Spinal cord (tissue), 10 donors: ENCODE measurements around the gene RELCH. TPM values are rescaled to one million over a fixed set of nuclear protein-coding genes. Genes with fewer than 3 reads are reported as not detected.

Experiments
- DNase-seq, 6 donors: peaks; one replicate each; pipeline versions ENCODE4 v3.0.0 to v3.0.0-alpha.2; 2013 to 2015; ENCODE audit warnings: low spot score in 6 of 6, low read depth in 4 of 6
- H3K27ac ChIP-seq: one replicate; pipeline ENCODE4 v1.5.1; 2013; ENCODE audit warnings: low read depth, low read length, control low read depth
- H3K27me3 ChIP-seq: one replicate; pipeline ENCODE4 v1.6.1; 2013; ENCODE audit warnings: low read length; ENCODE audit not compliant: control insufficient read depth, insufficient read depth
- H3K36me3 ChIP-seq: one replicate; pipeline ENCODE4 v1.6.1; 2013; ENCODE audit warnings: low read length; ENCODE audit not compliant: control insufficient read depth, insufficient read depth
- H3K4me1 ChIP-seq: one replicate; pipeline ENCODE4 v1.6.1; 2013; ENCODE audit warnings: low read length; ENCODE audit not compliant: control insufficient read depth, insufficient read depth
- H3K4me3 ChIP-seq: one replicate; pipeline ENCODE4 v1.5.1; 2013; ENCODE audit warnings: low read depth, low read length, control low read depth
- H3K9me3 ChIP-seq: one replicate; pipeline ENCODE4 v1.6.1; 2013; ENCODE audit warnings: low read length; ENCODE audit not compliant: control insufficient read depth, insufficient read depth
- WGBS: methylation state at CpG from one replicate; pipeline ENCODE4 v1.1.5; 2013; ENCODE audit warnings: missing lambda C conversion rate; ENCODE audit not compliant: insufficient coverage; 5-methylcytosine and 5-hydroxymethylcytosine counted together
- long read RNA-seq, 4 donors: transcript quantifications; one replicate each; lab custom pipeline, GENCODE V29; 2026
- polyA plus RNA-seq, 2 donors: library from polyadenylated mRNA; unstranded; fragments of 120-200 nt; gene quantifications; one replicate each; pipeline ENCODE4 v1.2.1, GENCODE V29; 2013; ENCODE audit not compliant: insufficient read length in 2 of 2
- total RNA-seq, 2 donors: library from RNA; depleted of rRNA in 1 of 2; stranded (reverse); fragments of 120-200 nt in 1 of 2; fragments of >200 nt in 1 of 2; gene quantifications; one replicate each; pipeline versions ENCODE4 v1.2.3 to v1.2.4, GENCODE V29; 2013 to 2014
- donor health status: healthy.

Gene RELCH, protein sequence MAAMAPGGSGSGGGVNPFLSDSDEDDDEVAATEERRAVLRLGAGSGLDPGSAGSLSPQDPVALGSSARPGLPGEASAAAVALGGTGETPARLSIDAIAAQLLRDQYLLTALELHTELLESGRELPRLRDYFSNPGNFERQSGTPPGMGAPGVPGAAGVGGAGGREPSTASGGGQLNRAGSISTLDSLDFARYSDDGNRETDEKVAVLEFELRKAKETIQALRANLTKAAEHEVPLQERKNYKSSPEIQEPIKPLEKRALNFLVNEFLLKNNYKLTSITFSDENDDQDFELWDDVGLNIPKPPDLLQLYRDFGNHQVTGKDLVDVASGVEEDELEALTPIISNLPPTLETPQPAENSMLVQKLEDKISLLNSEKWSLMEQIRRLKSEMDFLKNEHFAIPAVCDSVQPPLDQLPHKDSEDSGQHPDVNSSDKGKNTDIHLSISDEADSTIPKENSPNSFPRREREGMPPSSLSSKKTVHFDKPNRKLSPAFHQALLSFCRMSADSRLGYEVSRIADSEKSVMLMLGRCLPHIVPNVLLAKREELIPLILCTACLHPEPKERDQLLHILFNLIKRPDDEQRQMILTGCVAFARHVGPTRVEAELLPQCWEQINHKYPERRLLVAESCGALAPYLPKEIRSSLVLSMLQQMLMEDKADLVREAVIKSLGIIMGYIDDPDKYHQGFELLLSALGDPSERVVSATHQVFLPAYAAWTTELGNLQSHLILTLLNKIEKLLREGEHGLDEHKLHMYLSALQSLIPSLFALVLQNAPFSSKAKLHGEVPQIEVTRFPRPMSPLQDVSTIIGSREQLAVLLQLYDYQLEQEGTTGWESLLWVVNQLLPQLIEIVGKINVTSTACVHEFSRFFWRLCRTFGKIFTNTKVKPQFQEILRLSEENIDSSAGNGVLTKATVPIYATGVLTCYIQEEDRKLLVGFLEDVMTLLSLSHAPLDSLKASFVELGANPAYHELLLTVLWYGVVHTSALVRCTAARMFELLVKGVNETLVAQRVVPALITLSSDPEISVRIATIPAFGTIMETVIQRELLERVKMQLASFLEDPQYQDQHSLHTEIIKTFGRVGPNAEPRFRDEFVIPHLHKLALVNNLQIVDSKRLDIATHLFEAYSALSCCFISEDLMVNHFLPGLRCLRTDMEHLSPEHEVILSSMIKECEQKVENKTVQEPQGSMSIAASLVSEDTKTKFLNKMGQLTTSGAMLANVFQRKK
- total RNA-seq: 10 to 100 TPM; 34.7 to 76.3 TPM
- 10 to 100 TPM; 29.5 to 34.8 TPM for polyA plus RNA-seq
- long read RNA-seq, donor 1: 0 reads
- long read RNA-seq, donor 2, partial matches to known transcripts: 8 of 8 reads
- long read RNA-seq, donor 2, other reads (novel, unspliced or antisense): 0 of 8 reads
- long read RNA-seq, donor 3: 0 reads
- long read RNA-seq, donor 4: 0 reads

DNA sequence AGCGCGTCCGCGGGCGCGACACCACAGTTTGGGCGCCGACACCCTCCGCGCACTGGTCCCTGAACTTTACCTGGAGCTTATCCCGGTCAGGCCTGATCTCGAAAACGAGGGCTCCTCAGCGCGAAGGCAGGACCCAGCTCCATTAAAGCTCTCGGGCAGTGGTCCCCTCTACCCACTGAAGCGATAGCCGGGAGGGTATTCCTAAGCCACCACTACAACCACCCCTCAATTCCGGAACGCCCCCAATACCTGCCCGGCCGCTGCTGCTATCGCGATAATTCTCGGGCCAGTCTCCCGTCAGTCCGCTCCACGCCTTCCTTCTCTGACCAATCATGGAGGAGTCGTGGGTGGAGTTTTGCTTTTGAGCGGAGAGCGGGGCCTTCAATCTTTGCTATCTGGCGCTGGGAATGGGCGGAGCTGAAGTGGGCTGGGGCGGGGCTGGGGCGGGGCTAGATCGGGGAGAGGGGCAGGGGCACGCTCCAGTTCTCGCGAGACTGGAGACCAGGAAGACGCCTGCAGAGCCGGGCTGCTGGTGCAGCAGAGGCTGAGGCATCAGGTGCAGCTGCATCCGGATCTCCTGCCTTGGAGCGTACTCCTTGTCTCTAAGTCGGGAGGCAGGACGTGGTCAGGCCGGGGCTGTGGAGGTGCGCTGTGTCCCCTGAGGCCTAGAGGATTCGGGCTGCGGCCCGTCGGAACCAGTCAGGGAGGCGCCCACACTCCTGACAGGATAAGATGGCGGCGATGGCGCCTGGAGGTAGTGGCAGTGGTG is at the start of gene RELCH, which contains the start of gene PIGN:
RELCH (plus strand) TSS at position 482 of the 769 bp plus-strand sequence; CDS start at position 733, 251 bp downstream.
PIGN (minus strand) TSS at position 283 of the 769 bp plus-strand sequence. CDS start 25,703 bp downstream, outside the sequence.
- H3K9me3 ChIP-seq: no peaks in the 10 kb centered on the region
- no peaks in the 10 kb centered on the region for H3K36me3 ChIP-seq
- H3K4me3 ChIP-seq: peak within 1 kb of the TSS; percentile 99
- 0% methylated on average over 52 of the region's 55 CpGs for WGBS
- peak; percentile 88 to 100 (median 98) for DNase-seq
- H3K27me3 ChIP-seq: no peaks in the 10 kb centered on the region
- peak within 1 kb of the TSS; percentile 93 for H3K27ac ChIP-seq
- peaks cover 5% of the 10 kb centered on the region for H3K4me1 ChIP-seq

DNA sequence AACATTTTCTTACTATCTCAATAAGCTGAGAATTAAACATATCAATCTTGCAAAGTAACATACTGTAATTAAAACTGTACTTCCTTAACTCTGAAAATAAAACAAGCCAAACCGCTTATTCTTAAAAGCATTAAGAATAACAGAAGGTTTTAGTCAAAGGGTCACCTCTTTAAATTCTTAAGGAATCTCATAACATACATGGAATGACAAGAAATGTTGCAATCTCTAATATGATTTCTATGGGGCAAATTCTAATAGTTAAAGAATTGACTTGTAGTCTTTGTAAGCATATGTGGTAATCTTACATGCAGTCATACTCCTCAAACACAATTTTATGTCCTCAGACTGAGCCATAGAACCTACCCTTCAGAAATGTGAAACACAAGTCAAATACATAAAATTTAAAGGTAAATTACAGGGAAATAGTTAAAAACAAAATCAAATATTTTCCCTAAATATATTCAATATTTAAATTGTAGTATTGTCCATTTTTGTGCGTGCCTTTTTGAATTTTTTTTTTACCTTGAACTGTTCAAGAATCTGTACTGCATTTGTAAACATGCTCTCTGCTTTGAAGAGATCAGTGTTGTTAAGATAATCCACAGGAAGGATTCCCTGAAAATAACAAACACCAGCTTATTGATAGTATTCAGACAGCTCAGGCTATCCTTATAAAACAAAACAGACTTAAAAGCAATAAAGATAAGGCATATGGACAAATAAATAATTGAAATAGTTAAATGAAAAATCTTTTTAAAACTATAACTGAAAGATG is 48.4 kb upstream of the RELCH start:
- WGBS: no CpG with 5 or more reads among the region's 2 CpGs
- Histone ChIP-seq H3K27ac (no peak overlapping the region), H3K36me3 (no peaks in the 10 kb centered on the region), H3K27me3 (no peaks in the 10 kb centered on the region), H3K4me3 (no peak overlapping the region), H3K4me1 (no peaks in the 10 kb centered on the region), H3K9me3 (no peaks in the 10 kb centered on the region)
- DNase-seq: no peak

DNA sequence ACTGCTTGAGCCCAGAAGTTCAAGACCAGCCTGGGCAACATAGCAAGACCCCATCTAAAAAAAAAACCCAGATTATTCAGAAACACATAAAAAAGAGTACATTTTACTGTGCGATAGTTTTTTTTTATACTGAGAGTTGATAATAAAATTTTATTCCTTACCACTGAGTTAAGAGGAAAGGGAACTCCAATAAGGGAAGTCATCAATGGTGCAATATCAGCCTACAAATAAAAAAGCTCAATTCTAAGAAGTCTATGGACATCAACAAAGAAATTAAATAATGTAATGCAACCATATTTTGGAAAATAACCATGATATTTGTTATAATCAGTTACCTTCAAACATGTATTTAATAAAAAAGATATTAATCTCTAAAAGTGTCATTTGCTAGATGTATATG is 46.8 kb upstream of the RELCH start:
- WGBS: no CpG with 5 or more reads among the region's 1 CpG

DNA sequence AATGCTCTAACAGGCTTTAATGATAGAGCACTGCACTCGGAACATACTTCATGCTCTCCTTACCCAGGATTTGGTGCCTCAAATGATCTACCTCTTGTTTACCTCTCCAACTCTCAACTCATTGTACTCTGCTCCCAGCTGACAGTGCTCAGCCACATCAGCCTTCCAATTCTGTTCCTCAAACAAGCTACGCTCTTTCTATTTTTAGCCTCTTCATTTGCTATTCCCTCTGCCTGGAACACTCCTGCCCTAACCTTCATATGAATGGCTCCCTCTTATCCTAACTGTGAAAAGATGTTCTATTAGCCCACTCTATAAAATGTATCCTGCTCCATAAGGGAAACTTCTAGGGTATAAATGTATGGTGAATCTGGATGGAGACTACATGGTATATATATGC is 42.7 kb upstream of the RELCH start:
- Histone ChIP-seq H3K27me3 (no peaks in the 10 kb centered on the region), H3K4me1 (no peaks in the 10 kb centered on the region), H3K27ac (no peak overlapping the region), H3K9me3 (no peaks in the 10 kb centered on the region), H3K36me3 (no peaks in the 10 kb centered on the region), H3K4me3 (no peak overlapping the region)
- DNase-seq: no peak
- 93% methylated on average over 2 of the region's 2 CpGs for WGBS

More for the DNA sequence above, 46.8 kb upstream of the RELCH start:
- Histone ChIP-seq H3K4me1 (no peaks in the 10 kb centered on the region), H3K36me3 (no peaks in the 10 kb centered on the region), H3K27ac (no peak overlapping the region), H3K27me3 (no peaks in the 10 kb centered on the region), H3K9me3 (no peaks in the 10 kb centered on the region), H3K4me3 (no peak overlapping the region)
- no peak for DNase-seq

DNA sequence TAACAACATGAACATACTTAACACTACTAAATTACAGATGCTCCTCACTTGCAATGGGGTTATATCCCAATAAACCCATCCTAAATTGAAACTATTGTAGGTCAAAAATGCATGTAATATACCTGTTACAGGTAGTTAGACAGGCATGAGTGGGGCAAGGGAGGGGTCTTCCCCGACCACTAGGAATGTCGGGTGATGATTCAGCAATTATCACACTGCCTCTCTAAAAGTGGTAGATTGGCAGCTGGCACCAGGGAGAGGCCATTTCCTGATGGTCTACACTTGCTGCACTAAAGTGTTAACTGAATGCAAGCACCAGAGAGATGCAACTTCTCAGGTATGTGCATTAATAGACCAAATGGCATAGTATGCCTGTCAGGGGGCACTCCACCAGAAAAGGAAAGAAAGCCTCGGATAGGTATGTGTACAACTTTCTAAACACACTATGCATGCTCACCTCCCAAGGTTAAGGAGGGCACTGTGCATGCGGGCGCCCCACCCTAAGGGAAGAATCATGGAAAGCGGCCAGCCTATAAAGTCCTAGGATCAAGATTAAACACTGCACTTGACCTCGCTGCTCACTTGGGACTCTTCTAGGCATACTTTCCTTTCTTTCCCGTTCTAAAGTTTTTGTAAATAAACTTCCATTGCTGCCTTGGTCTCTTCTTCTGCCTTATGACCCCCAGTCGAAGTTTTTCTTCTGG is 35.8 kb upstream of the RELCH start:
- Histone ChIP-seq H3K9me3 (no peaks in the 10 kb centered on the region), H3K4me3 (no peak overlapping the region), H3K4me1 (no peaks in the 10 kb centered on the region), H3K27me3 (no peaks in the 10 kb centered on the region), H3K27ac (no peak overlapping the region), H3K36me3 (no peaks in the 10 kb centered on the region)
- DNase-seq: no peak
- WGBS: 100% methylated on average over 6 of the region's 9 CpGs

DNA sequence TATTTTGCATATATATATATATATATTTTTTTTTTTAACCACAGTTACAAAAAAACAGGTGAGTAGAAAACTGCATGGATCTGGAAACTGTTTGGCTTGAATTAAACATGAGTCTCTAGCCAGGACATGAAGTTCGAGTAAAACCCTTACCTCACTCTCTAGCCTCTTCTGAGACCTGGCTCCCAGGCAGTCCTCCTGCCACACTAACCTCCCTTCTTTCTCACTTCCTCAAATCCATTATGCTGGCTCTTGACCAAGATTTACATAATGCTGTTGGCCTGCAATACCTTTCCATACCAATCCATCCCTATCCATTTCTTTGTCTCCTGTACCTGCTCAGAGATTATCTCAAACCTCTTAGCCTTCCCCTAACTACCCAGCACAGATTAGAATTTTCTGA is 34.2 kb upstream of the RELCH start:
- Histone ChIP-seq H3K36me3 (no peaks in the 10 kb centered on the region), H3K4me3 (no peak overlapping the region), H3K9me3 (no peaks in the 10 kb centered on the region), H3K4me1 (no peaks in the 10 kb centered on the region), H3K27me3 (no peaks in the 10 kb centered on the region), H3K27ac (no peak overlapping the region)
- 94% methylated on average over 1 of the region's 1 CpG for WGBS
- DNase-seq: no peak

DNA sequence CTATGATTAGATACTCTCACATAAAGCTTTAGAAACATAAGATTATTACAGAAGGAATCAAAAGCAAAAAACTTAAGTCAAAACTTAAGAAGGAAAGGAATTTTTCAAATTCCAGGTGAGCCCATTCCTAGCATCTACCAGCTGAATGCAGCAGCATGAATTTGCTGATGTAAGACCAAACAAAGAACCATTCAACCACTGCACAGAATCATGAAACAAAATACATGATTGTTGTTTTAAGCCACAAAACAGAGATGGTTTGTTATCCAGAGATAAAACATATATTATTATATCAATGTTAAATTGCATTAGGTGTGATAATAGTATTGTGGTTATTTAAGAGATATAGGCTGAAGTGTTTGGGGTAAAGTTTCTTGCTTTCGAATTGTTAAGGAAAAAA is 29.2 kb upstream of the RELCH start:
- Histone ChIP-seq H3K36me3 (no peaks in the 10 kb centered on the region), H3K27ac (no peak overlapping the region)
- no CpG with 5 or more reads among the region's 1 CpG for WGBS

DNA sequence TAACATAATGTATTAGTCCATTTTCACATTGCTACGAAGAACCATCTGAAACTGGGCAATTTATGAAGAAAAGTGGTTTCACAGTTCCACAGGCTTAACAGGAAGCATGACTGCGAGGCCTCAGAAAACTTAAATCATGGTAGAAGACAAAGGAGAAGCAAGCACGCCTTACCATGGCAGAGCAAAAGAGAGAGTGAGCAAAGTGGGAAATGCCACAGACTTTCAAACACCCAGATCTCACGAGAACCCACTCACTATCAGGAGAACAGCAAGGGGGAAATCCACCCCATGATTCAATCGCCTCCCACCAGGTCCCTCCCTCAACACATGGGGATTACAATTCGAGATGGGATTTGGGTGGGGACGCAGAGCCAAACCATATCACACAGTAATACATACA is 22.7 kb upstream of the RELCH start:
- Histone ChIP-seq H3K27me3 (no peaks in the 10 kb centered on the region), H3K27ac (no peak overlapping the region), H3K4me3 (no peak overlapping the region), H3K4me1 (no peaks in the 10 kb centered on the region), H3K36me3 (no peaks in the 10 kb centered on the region), H3K9me3 (no peaks in the 10 kb centered on the region)
- no peak for DNase-seq
- 100% methylated on average over 2 of the region's 7 CpGs for WGBS

More for the DNA sequence above, 29.2 kb upstream of the RELCH start:
- Histone ChIP-seq H3K9me3 (no peaks in the 10 kb centered on the region), H3K4me3 (no peak overlapping the region), H3K27me3 (no peaks in the 10 kb centered on the region), H3K4me1 (no peaks in the 10 kb centered on the region)
- DNase-seq: no peak
